GM12892 (cell line): ENCODE measurements around the gene MGAM2.

Experiments
- POLR2A ChIP-seq: IDR thresholded peaks from 2 replicates; pipeline ENCODE4 v1.6.1; 2011; ENCODE audit warnings: low read depth, low read length, control low read depth
- POLR2AphosphoS5 ChIP-seq: IDR thresholded peaks from 2 replicates; pipeline ENCODE4 v1.6.1; 2011; ENCODE audit warnings: low read depth, low read length, control low read depth

- TF ChIP-seq POLR2A (no peak), POLR2AphosphoS5 (no peak)
Observed at GRCh38 chr7:142194201-142194600, 82.7 kb downstream of the MGAM2 start.
